A673 (cell line): ENCODE results near the gene STAG1.
"Not testable (repeated sequence)": the region's sequence is repeated elsewhere in the genome, so short reads cannot be mapped to it uniquely, and the experiment has no call there.

ENCODE experiments used
- CTCF ChIP-seq: fragments of 300-800, 200-600 bp; sonication (generic); conservative IDR thresholded peaks from 2 replicates; pipeline ENCODE4 v1.5.1; 2017; ENCODE audit warnings: low read depth, mild to moderate bottlenecking, antibody characterized with exemption, low read length, moderate library complexity, mixed read lengths
- EZH2 ChIP-seq: fragments of 200-600 bp; sonication (generic); IDR thresholded peaks from 2 replicates; pipeline ENCODE4 v1.6.1; 2017; ENCODE audit warnings: borderline replicate concordance, low read depth, mild to moderate bottlenecking, mixed read lengths, antibody characterized with exemption, low read length; ENCODE audit not compliant: poor library complexity, severe bottlenecking

DNA sequence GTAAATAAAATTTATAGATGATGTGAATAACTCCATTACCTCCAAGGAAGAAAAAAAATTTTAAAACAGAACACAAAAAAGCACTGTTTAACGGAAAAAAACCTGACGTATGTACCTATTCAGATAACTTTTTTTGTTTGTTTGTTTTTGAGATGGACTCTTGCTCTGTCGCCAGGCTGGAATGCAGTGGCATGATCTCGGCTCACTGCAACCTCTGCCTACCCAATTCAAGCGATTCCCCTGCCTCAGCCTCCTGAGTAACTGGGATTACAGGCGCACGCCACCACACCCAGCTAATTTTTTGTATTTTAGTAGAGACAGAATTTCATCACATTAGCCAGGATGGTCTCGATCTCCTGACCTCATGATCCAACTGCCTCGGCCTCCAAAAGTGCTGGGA lies 40.3 kb downstream of the STAG1 start:
- TF ChIP-seq CTCF, EZH2: not testable (repeated sequence)
